Activated CD8-positive, alpha-beta memory T cell treated with anti-CD3 and anti-CD28 coated beads for 48 hours (primary cell): ENCODE results near the gene KCNQ1.

ENCODE experiments used
- DNase-seq, 3 experiments: peaks; one replicate each; pipeline ENCODE4 v3.0.0-alpha.2; 2020; ENCODE audit warnings: low read depth in 2 of 3, low spot score in 2 of 3

The KCNQ1 gene

GRCh38 chr11:2772544-2773031, 327.8 kb downstream of the KCNQ1 start:
- DNase-seq = peak in 1 of 3 experiments; percentile 27

- DNase-seq = no peak
These were observed 329.6 kb downstream of the KCNQ1 start for GRCh38 chr11:2774173-2775082.

DNA sequence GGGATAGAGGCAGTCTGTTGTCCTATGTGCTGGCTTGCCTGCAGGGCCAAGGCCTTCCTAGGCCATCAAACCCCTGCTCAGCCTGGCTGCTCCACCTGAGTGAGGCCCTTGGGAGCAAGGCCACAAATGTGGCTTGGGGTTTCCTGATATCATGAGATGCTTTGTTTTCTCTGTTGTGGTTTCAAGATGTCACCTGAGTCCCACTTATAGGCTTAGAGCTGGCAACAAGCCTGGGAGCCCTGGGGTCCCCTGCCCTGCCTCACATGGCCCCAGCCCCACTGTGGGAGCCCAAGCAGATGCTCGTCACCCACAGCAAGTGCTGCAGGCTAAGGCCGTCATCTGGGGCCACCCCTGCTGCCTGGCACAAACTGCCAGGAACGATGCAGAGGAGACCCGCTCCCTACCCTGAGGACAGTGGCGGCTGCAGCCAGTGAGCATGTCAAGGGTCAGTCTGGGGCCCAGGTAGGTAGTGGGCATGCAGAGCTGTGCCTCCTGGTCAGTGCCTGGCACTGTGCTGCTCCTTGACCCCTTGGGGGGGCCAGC, 330.3 kb downstream of the KCNQ1 start:
- no peak for DNase-seq

GRCh38 chr11:2775626-2776350, 331.0 kb downstream of the KCNQ1 start:
- no peak for DNase-seq

DNA sequence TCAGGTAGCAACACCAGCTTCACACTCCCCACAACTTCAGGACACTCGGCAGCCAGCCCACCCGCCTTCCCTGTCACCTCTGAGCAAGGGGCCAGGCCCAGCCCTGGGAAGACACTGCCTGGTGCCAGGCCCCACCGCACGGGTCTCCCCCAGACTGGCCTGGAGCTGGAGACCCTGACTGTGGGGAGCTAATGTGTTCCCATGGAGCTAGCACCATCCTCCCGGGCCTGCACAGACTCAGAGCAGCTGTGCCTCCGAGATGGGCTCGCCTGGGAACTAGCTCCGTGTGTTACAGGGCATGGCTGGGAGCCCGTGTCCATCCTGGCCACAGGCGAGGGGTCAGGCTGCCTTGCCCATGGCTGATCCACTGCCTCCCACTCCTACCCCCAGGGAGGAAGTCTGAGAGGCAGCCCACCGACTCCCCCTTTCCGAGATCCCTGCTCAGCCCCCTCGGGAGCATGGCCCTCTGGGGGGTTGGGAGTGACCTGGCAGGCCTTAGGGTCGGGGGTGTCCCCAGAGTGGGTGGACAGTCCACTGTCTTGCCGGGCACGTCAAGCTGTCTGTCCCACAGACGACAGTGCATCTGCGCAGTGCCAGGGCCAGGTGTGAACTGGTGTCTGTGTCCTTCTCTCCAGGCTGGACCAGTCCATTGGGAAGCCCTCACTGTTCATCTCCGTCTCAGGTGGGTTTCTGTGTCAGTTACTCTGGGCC, 331.7 kb downstream of the KCNQ1 start:
- DNase-seq = no peak

- no peak for DNase-seq
These were observed 332.6 kb downstream of the KCNQ1 start for GRCh38 chr11:2777386-2777785.

DNA sequence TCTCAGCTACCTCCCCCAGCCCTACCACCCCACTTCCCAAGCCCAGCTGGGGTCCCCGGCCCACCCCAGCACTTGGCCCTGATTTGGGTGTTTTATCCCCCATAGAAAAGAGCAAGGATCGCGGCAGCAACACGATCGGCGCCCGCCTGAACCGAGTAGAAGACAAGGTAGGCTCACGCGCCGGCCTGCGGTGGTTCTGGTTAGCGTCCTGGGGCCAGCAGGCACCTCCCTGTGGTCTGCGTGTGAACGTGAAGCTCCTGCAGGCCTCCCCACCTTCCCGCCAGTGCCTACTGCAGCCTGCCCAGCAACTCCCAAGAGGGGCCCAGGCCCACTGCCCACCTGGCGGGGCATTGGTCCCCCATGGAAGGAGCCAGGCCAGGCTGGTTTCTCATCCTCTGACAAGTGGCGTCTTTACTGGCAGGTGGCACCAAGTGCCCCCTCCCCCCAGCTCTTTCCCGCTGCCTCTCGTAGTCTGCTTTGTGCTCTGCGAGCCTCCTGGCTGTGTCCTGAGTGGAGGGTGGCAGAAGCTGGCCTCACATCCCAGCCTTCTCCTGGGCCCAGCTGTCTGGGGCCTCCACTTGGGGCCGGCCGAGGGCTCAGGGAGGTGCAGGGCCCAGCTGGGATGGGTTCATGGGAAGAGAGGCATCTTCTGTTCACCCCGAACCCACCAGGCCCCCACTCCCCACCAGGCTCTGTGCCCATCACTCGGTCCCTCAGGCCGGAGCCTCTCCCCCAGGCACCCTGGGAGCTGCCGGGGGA, 333.2 kb downstream of the KCNQ1 start:
- DNase-seq = no peak

GRCh38 chr11:2778630-2779498, 334.1 kb downstream of the KCNQ1 start:
- DNase-seq = no peak

GRCh38 chr11:2779499-2779980, 334.7 kb downstream of the KCNQ1 start:
- no peak for DNase-seq

GRCh38 chr11:2779981-2780849, 335.4 kb downstream of the KCNQ1 start:
- DNase-seq = no peak

- no peak for DNase-seq
These were observed 336.1 kb downstream of the KCNQ1 start for GRCh38 chr11:2780850-2781407.

- DNase-seq = no peak
These were observed 336.8 kb downstream of the KCNQ1 start for GRCh38 chr11:2781408-2782274.

- no peak for DNase-seq
These were observed 338.0 kb downstream of the KCNQ1 start for GRCh38 chr11:2782769-2783168.

- DNase-seq = no peak
These were observed 338.8 kb downstream of the KCNQ1 start for GRCh38 chr11:2783536-2784082.

DNA sequence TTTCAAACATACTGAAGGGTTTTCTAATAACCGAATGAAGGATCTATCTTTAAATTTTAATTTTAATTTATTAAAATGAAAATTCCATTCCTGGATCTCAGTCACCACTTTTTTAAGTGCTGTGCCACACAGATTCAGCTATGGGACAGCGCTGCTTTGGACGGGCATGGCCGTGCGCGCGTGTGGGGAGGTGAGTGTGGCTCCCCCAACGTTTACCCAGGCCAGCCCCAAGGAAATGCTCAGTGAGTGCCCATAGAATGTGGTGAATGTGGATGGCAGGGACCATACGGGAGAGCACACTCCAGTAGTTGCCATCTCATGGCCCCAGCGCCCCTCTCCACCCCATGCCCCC, 343.0 kb downstream of the KCNQ1 start:
- no peak for DNase-seq

DNA sequence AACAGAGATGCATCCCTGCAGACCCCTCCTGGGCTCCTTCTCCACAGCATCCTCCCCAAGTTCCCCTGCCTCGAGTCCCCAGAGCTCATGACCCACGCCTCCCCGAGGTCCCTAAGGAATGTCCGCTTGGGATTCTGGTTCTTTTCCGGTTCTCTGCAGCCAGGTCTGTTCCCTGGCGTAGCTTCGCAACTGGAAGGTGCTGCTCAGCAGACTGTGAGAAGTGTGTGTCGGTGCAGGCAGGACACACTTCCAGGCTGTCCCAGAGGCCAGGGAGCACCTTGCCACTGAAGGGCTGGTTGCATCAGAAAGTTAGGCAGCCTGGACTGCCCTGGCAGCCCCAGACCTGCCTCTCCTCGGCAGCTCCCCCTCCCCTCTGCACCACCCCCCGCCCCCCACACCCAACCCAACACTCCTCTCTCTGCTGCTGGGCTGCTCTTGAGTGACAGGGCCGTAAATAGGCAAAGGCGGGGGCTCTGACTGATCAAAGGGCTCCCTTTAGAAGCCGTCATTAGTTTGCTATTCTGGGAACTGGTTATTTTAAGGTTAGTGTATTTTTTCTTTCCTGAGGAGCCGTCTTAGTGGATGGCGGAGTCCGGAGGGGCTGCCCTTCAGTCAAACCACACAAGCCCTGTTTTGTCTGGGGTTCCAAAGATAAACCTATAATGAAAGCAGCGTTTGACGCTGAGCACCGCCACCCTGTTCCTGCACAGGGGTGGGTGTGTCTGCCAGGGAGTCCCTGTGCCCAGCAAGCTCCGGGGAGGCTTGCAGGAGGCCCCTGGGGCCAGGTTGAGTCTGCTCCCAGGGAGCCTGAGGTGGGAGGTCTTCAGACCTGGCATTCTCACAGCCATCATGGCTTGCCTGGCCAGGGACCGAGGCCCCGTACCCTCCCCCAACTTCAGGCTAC, 343.6 kb downstream of the KCNQ1 start:
- DNase-seq = no peak
